HG03342 (cell line): ENCODE measurements around the gene DPM2.
A peak's percentile ranks its signal among the peaks of the same experiment; 100 is the strongest.

Experiments used
- ATAC-seq: cut with Tn5 transposase; IDR thresholded peaks from one replicate; pipeline ENCODE4 v1.9.1; 2021; ENCODE audit warnings: mild to moderate bottlenecking, moderate library complexity; ENCODE audit not compliant: unreplicated experiment

The DPM2 gene

DNA sequence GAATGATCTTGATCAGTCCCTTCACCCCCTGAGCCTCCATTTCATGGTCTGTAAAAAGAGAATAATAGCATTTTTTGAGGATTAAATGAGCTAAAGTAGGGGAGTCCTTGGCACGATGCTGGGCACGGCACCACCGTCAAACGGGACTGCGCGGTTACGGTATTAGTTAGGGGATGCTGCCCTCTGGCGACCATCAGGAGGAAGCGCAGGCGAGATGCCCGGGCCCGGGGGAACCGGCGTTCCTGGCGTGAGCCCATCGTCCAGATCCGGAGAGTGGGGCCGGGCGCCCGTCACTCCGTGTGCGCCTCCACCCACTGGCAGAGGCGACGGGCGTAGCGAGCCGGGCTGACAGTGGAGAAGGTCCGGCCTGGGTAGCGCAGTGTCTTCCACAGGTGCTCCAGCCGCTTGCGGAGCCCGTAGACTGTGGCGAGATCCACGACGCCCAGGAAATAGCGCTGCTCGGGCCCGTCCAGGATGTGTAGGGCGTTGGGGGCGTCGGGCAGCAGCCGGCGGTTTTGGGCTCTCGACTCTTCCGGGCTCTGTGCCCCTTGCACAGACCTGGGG lies 16.0 kb downstream of the DPM2 start:
- no peak for ATAC-seq

DNA sequence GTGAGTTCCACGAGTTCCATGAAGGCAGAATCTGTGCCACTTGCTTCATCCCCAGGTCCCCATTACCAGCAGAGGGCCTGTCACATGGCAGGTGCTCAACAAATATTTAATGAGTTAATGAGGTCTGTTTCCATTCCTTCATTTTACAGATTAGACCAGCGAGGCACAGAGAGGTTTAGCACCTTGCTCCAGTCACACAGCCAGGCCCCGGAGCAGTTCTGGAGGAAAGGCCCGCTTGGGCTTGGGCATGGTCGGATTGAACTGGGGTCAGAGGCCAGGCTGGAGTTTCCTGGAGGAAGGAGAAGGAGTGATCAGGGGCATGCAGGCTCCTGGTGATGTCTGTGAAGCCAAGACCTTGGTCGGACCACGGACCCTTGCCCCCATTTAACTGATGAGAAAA lies 16.9 kb downstream of the DPM2 start:
- no peak for ATAC-seq

DNA sequence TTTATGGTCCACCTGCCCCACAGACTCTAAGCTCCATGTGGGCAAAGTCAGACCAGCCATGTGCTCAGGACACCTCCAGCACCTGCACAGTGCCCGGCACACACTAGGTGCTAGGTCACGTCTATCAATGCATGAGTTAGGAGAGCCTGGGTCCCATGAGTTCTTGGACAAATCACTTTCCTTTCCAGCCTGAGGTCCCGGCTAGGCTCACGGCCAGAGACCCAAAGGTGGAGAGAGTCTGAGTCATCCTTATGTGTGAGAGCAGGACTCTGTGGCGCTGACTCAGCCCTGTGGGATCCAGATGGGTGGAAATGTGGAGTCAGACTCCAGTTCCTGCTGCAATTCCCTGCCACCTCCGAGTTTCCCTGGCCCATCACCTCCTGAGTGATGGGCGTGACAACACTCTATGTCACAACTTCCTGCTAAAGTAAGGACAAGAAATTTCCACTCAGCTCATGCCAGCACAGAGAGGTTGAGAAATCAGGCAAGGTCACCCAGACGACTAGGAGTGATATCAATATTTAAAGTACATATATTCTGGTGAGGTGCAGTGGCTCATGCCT lies 18.3 kb downstream of the DPM2 start:
- ATAC-seq = no peak

DNA sequence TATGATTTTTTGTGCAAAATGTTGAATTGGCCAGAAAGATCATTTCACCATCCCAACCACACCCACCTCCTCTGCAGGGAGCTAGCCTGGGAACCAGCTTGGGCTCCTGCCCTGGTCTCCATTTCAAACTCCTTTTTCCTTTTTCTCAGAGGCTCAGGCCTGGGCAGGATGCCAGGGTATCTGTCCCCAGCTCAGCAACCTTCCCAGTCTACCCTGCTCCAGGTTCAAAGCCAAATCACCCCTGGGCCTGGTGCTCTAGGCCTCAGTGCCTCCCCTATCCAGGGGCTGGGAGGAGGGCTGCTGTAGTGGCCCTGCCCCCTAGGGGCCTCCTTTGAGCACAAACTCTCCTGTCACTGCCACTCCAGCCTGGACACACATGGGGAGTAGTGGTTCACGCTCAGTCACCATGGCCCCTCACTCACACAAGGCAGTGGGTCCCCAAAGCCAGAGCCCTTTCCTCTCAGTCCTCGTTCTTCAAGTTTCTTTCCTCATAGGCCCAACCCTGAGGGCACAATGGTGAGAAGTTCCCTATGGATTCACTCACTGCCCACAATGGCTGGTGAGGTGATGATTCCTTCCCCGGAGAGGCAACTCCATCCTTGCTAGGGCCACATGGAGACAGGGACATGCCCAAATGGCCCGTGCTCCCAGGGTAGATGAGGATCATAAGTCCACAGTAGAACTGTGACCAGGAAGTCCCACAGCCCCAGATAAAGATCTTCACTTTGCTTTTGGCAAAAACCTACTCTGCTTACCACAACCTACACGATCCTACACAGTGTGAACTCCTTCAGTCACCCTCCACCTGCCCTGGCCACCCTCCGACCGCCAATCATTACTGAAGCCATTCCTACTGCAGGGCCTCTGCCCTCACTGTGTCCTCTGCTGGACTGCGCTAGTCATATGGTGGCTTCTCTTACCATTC lies 19.2 kb downstream of the DPM2 start:
- no peak for ATAC-seq

DNA sequence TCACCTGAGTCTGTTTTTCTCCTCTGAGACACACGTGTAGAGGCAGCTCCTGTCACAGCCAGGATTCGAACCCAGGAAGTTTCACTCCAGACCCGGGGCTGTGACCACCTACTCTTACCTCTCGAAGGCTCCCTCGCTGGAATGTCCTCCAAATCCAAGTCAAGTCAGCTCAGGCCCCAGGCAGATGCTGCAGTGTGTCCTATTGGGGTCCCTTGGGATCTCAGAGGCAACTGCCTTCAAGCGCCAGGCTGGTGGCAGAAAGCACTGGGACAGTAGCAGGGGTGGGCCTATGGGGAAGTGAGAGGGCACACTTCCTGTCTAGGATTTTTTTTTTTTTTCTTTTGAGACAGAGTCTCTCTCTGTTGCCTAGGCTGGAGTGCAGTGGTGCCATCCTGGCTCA lies 20.1 kb downstream of the DPM2 start:
- ATAC-seq = no peak

DNA sequence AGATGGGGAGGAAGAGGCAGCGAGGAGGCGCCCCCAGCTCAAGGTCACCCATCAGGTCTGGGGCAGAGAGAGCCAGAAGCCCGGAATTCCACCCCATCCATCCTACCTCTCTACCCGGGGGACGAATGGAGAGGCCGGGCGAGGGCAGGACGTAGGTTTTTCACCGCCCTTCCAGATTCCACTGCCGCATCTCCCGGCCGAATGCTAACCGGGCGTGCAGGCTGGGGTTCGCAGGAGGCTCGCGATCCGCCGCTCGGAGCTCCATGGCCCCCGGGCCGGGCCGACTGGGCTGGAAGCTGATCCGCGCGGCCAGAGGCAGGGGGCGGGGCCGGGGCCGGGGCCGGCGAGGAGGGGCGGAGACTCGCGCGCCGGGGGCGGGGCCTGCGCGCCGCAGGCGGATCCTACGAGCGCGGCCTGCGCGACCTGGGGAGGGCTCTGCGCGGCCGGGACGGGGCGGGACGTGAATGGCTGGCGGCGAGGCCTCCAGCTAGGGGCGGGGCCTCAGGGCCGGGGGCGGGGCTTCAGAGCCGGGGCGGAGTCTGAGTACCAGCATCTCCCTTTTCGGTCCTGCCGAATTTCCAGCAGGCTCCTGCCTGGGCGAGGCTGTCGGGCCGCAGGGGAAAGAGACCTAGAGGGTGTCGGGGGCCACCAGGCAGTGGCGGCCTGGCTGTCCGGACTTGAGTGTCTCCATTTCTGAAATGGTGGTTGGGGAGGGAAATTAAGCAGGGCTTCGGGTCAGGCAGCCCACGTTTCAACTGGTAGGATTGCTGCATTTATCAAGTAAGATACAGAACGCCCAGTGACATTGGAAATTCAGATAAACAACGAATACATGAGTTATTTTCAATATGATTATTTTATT lies 20.7 kb downstream of the DPM2 start, which contains the start of gene ST6GALNAC4:
Gene ST6GALNAC4, minus strand, starts transcription at position 322 of the 862 bp plus-strand sequence. CDS start 622 bp downstream, outside the sequence.
- peak; percentile 68 for ATAC-seq

DNA sequence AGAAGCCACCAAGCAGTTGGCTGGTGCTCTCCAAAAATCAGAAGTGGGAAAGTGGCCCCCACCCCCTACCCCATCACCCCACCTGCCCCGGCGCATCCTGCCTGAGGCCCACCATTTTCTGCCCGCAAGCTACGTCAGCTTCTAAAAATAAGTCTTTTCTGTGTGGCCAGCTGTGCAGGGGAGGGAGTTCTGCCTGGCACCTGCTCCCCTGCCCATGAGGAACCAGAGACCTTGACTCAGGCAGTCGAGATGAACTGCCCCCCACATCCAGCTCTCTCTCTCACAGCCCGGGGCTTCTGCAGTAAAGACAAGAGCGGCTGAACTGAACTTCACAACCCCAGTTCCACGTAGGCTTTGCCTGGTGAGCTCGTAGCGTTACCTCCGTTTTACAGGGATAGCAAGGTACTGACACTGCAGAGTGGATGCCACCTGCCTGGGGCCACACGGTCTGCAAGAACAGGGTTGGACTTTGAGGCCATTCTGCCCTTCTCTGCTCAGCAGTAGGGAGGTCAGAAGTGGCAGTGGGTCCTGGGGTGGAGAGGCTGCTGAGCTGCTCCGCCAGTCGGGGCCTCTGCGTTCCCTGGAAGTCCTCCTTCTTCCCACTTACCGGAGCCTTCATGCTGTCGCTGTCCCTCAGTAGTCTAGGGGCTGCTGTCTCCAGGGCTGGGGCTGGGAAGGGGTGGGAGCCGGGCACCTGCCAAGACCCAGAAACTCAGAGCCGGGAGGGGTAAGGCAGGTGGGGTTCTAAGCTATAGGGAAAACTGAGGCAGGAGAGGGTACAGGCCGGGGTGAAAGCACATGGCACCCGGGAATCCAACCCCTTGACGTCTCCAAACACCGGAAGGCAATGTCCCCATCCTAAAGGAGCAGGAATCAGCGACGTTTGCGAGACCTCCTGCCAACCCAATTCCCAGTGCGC lies 21.6 kb downstream of the DPM2 start:
- ATAC-seq = no peak

DNA sequence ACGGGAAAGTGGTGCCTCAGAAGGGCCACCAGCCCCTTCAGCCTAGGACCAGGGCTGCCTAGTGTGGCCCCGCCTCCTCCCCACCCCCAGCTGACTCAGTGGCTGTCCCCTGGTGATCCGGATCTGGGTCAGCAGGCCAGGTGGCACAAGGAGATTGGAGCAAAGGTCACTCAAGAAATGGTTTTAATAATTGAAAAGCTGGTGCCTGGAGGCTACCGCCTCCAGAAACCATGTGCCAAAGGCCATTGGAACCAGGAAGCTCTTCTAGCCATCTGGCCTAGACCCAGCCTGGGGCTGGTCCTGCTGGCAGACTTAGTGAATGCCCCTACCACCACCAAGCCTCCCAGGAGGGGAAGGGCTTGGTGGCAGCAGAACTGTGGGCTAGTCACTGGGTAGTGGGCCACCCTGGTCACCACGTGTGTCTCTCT lies 22.3 kb downstream of the DPM2 start:
- no peak for ATAC-seq

DNA sequence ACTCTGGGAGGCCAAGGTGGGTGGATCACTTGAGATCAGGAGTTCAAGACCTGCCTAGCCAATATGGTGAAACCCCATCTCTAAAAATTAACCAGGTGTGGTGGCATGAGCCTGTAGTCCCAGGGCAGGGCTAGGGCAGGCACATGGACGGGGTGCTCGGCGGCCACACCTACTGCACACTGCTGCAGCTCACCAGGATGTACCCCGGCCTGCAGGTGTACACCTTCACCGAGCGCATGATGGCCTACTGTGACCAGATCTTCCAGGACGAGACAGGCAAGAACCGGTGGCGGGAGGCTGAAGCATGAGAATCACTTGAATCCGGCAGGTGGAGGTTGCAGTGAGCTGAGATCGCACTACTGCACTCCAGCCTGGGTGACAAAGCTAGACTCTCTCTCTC lies 24.0 kb downstream of the DPM2 start:
- no peak for ATAC-seq

DNA sequence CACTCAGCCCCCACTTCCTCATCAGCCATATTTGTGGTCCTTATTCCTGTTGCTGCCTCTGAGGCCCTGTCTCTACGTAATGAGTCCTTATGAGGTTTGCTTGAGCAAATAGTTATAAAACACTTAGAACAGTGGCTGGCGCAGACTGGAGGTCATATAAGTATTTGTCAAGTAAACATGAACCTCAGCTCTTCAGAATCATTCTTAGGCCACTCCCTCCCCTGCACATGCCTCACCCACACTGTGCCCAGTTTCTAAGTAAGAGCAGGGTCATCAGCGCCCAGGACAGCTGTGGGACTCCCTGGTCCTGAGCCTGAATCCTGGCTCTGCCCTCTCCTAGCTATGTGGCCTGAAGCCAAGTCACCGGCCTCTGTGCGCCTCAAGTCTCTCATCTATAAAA lies 24.8 kb downstream of the DPM2 start:
- no peak for ATAC-seq

DNA sequence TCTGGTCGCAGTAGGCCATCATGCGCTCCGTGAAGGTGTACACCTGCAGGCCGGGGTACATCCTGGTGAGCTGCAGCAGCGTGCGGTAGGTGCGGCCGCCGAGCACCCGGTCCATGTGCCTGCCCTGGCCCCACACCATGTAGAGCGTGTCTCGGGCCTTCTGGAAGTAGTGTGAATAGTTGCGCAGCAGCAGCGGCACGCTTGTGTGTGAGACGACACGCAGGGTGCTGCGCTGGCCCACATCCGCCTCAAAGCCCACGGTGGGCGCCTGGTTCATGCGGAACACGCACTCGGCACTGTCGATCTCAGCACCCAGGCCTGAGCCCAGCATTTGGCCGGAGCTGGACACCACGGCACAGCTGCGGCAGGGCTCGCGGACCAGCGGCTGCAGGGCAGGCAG lies 25.4 kb downstream of the DPM2 start:
- no peak for ATAC-seq

DNA sequence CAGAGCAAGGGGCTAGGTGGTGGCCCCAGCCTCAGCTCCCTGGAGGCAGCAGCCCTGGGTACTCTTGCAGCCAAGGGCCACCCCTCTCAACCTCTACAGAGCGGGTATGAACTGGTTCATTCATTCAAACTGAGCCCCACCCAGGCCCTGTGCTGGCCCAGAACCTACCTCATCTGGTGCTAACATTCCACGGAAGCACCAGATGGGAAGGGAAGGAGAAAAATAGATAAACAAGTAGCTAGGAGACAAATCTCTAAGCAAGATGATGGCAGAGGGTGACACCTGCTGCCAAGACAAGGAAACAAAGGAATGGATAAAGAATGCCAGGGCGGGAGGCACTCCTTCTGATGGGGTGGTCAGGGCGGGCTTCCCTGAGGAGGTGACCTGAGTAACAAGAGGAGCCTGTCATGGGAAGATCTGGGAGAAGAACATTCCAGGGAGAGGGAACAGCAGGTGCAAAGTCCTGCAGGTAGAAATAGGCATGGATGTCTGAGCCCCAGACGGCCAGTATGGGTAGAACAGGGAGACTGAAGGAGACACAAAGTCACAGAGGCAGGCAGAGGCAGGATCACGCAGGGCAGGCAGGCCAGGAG lies 26.9 kb downstream of the DPM2 start:
- peak; percentile 5 for ATAC-seq

DNA sequence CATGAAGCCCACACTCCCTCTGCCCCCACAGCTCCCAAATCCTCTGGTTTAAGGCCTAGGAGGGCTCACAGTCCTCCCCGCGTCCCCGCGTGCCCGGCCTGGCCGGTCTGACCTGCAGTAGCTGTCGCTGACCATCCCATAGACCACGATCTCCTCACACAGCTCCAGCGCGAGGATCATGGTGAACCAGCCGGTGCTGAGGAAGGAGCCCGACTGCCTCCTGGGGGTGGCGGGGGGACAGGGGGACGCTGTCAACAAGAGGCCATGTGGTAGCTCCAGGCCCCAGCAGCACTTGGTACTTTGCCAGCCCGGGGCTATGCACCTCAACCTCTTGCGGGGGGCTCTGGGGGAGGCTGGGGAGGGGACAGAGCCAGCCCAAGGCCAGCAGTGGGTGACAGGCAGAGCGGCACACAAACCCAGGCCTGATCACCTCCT lies 27.8 kb downstream of the DPM2 start:
- ATAC-seq = no peak

DNA sequence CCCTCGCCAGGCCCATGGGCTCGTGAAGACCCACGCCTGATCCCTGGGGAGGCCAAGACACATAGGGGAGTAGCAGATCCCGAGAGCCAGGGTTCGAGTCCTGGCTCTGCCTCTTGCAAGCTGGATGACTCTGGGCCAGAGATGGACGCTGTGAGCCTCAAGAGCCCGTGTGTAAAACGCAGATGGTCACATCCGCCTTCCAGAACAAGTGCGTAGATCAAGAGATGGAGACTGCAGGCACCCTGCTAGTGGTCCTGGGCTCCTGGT lies 29.1 kb downstream of the DPM2 start:
- ATAC-seq = no peak

DNA sequence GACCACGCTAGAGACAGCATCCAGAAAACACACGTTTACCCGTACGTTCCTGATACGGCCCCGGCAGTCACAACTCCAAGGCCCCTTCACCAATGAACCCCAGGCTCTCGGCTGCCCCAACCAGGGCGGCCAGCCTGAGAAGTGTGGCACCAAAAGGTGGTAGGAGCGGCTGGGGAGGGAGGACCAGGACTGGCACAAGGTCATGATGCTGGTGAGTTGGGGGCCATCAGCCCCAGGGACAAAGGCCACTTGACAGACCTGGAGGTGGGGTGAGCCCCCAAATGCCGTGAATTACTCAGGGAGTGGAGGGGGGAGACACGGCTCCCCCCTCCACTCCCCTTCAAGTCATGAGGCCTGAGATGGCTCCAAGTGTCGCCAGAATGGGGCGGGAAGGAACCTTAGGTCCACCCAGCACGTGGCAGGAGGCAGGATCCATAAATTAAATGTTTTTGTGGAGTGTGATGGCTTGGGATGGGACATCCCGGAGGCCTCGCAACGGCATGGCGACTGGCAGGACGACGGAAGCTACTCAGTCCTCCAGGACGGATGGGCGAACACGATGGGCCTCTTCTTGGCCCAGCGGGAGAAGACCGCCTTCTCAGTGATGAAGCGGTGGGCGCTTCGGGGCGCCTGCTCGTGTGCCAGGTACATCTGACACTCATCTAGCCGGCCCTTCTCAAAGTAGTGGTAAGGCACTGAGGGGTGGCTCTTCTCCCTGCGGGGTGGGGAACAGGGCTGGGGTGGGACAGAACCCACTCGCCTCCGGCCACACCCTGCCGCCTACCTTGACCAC lies 29.6 kb downstream of the DPM2 start:
- no peak for ATAC-seq

DNA sequence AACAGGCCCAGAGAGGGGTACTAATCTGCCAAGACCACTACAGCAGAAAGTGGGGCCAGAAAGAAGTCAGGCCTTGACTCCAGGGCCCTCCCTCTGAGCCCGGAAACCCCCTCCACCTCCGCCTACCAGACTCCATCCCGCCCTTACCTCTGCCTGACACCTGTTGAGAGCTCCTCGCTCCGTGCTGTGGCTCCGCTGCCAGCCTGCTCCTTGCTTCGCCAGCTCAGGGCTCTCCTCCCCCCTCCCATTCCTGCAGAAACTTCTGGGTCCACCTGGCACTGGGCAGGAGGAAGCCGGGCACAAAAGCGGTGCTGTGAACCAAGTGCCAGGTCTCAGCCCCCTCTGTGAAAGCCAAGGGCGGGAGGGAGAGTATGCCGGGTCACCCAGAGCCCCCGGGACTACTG lies 31.9 kb downstream of the DPM2 start:
- ATAC-seq = no peak

DNA sequence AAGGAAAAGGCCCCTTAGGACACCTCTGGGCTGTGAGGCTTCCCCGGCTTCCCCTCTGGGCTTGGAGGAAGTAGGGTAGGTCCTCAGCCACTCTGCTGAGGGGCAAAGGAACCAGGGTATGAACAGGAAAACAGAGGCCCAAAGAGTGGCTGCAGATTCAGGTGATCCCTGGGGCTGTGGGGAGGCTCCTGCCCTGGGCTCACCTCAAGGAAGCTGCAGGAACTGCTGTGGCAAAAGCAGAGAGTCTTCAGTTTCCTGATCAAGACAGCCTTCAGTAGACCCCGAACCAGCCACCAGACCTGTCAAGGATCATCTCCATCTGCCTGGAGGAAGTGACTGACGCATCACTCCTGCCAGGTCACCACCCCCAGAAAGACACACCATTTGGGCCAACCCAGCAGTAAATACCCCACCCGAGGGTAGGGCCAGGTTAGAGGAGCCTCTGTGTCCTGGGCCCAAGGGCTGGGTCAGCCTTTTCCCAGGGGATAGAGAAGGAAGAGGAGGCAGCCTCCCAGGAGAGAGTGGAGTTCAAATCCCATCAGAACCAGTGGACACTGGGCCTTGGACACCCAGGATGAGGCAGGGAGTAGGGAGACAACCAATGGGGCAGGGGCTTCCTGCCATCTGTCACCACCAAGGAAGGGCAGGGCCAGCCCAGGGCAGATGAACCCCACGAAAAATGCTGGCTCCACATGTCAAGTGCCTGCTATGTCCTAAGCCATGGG lies 32.5 kb downstream of the DPM2 start:
- ATAC-seq = no peak

DNA sequence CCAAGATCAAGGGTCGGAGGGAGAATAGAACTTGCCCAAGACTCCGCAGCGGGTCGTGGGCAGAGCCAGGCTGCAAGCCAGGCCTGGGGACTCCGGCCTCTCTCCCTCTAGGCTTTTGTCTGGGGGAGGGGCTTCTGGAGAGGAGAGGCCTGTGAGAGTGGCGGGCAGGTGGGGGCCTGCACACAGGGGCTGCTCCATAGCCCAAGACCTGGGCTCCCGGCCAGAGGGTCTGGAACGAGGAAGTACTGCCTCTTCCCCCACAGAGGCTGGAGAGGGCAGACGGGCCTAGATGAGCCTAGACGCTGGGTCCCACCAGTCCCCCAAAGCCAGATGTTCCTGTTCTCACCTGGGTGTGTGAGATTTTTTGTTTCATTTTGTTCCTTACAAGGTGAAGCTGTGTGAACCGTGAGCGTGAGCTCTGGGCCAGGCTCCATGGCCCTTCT lies 33.1 kb downstream of the DPM2 start:
- no peak for ATAC-seq
